Erythroblast (primary cell): ENCODE measurements around the gene IFITM5.

Source experiments
- DNase-seq, 2 experiments: peaks; one replicate each; lab custom pipeline; 2025; lab: John Stamatoyannopoulos, UW
- GATA1 ChIP-seq: IDR thresholded peaks from 2 replicates; pipeline ENCODE4 v1.6.1; 2011; ENCODE audit warnings: low read depth, mild to moderate bottlenecking, control low read depth, low read length, moderate library complexity
- POLR2A ChIP-seq: IDR thresholded peaks from 2 replicates; pipeline ENCODE4 v1.6.1; 2011; ENCODE audit warnings: mild to moderate bottlenecking, low read length

The IFITM5 gene

DNA sequence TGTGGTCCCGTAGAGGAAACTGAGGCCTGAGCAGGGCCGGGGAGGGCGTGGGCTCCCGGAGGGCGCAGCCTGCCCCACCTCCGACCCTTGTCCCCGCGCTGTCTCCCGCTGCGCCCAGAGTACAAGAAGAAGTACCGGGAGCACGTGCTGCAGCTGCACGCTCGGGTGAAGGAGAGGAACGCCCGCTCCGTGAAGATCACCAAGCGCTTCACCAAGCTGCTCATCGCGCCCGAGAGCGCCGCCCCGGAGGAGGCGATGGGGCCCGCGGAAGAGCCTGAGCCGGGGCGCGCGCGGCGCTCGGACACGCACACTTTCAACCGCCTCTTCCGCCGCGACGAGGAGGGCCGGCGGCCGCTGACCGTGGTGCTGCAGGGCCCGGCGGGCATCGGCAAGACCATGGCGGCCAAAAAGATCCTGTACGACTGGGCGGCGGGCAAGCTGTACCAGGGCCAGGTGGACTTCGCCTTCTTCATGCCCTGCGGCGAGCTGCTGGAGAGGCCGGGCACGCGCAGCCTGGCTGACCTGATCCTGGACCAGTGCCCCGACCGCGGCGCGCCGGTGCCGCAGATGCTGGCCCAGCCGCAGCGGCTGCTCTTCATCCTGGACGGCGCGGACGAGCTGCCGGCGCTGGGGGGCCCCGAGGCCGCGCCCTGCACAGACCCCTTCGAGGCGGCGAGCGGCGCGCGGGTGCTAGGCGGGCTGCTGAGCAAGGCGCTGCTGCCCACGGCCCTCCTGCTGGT, 19.2 kb downstream of the IFITM5 start:
- DNase-seq, result peak in 1 of 2 experiments; percentile 23

DNA sequence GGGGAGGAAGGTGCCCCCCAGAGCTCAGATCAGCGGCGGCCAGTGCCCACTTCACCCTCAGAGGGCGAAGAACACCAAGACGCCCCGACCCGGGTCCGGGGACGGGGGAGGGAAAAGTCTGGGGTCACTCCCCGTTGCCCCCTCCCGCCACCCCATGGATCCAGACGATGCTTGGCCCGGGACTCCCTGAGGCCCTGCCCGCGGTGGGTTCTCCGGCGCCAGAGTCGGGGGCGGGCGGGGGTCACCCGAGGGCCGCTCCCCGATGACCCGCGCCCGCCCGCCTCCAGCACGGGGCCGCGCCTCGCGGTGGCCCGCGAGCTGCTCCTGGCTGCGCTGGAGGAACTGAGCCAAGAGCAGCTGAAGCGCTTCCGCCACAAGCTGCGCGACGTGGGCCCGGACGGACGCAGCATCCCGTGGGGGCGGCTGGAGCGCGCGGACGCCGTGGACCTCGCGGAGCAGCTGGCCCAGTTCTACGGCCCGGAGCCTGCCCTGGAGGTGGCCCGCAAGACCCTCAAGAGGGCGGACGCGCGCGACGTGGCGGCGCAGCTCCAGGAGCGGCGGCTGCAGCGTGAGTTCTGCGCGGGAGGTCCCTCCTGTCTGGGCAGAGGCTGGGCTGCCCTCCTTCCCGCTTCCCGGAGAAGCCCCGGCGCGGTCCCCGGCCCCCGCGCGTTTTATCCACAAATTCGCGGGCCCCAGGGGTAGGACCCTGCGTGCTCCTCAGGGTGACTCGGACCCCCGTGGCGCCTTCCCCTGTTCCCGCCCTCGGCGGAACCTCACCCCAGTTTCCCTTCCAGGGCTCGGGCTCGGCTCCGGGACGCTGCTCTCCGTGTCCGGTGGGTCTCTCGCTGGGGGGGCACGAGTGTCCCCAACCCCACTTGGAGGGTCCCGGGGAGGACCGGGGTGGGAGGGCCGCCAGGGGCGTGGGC, 20.0 kb downstream of the IFITM5 start:
- TF ChIP-seq GATA1, result no peak
- TF ChIP-seq POLR2A, result no peak
- DNase-seq, result no peak

More for the DNA sequence above, 19.2 kb downstream of the IFITM5 start:
- TF ChIP-seq POLR2A, result no peak
- TF ChIP-seq GATA1, result no peak

DNA sequence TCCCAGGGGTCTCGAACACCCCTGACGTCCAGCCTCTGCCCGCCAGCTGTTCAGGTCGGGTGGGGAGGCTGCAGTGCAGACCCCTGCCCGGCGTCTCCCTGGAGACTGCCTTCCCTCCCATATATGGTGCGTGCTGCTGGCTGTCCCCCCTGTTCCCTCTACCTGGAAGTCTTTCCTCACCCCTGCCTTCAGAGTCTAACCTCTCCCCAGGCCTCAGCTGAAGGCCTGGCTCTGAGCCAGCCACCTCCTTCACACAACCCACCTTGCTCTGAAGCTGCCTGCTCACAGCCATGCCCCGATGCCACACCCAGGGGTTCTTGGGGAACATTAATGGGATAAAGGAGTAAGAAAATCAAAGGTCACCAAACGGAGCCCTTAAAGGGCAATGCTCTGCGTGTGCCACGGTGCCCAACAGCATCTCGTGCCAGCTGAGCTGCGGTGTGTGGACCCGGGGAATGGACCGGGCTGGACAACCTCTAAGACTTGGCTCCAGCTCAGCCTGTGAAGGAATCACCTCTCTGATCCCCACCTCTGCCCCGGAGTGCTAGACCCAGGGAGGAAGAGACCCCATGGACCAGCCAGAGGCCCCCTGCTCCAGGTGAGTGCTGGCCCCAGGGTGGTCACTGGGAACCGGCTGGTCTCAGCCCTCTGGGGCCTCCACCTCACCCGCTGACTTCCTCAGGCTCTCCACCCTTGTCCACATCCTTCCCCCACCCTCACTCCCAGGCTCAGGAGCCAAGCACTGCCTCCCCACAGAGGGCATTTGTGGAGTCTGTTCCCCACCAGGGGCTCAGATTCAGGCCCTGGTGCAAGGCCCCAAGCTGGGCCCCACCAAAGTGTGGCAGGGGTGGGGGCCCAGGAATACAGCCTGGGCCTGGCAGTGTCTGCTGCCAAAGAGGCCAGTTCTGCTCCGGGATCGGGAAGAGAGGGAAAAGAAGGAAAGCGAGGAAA, 21.1 kb downstream of the IFITM5 start, which contains the start of gene NLRP6:
NLRP6 (plus strand) TSS at position 407 of the 951 bp plus-strand sequence; CDS start at position 570, 163 bp downstream.
- TF ChIP-seq POLR2A (no peak), GATA1 (no peak)
- DNase-seq, result no peak

DNA sequence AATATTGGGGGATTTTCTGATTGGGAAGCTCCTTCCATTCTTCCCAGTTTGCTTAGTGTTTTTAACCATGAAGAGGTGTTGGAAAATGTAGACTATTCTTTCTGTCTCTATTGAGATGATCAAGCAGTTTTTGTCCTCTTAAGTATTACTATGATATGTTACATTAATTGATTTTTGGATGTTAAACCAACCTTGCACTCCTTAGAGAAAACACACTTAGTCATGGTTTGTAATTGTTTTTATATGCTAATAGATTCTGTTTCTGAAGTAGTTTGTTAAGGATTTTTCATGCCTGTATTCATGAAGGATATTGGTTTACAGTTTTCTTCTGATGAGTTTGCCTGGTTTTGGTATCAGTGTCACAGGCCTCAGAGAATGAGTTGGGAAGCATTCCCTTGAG, 23.1 kb downstream of the IFITM5 start:
- TF ChIP-seq POLR2A (no peak), GATA1 (no peak)

DNA sequence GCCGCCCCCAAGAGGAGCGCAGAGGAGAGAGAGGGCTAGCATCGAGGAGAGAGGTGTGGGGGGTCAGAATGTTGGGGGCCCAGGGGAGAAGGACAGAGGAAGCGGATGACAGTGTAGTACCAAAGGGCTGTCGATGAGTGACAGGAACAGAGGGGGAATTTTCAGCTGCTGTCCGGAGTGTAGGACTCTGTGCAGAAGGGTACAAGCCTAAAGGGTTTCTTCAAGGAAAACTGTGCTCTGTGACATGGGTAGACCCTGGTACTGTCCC, 26.5 kb downstream of the IFITM5 start:
- no peak for TF ChIP-seq POLR2A
- TF ChIP-seq GATA1, result no peak
- DNase-seq, result no peak

More for the DNA sequence above, 23.1 kb downstream of the IFITM5 start:
- DNase-seq, result no peak

DNA sequence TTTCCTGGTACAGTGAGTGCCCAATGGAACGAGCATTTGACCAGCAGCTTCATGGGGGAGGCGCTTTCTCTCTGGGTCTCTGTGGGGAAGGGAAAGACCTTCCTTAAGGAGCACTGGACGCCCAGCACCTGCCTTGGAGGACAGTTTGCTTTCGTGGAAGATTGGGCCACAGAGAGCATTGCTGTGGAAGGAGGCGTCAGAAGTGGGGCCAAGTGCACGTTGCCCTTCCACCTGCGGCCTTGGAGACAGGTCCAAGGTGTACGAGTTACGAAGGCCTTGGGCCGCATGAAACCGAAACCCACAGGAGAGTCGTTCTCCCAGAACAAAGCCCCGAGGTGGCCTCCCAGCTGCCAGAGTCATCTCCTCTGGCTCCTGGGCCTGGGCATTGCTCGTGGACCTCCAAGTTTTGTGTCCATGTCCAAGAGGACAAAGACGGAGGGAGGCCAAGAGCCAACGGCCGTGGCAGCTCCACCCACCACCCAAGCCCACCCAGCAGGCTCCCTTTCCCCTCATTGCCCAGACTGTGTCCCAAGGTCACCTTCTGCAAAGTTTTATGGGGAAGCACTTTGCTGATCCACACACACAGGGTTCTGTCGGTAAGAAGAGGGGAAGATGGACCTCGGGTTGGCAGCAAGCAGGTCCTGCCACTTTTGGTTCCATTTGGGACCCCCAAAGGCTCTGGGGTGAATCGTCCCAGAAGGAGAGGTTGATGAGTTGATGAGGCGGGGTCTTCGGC, 27.0 kb downstream of the IFITM5 start:
- DNase-seq, result no peak
- TF ChIP-seq POLR2A (no peak), GATA1 (no peak)

DNA sequence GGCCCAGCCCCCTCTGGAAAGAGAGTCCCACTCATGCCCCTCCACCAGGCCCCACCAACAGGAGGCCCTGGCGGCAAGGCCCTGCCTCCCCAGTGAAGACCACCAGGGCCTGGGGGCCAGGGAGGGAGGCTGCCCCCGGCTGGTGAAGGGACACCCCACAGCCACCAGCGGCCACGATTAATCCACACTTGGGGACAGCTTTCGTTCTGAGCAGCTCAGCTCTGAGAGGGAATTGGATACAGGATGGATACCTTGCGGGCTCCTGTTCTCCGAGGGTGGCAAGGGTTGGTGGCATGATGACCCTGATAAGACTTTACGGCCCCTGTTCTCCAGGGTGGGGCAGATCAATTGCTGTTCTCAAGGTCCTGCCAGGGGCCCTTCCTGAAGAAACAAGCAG, 28.0 kb downstream of the IFITM5 start:
- no peak for TF ChIP-seq GATA1
- no peak for TF ChIP-seq POLR2A
- no peak for DNase-seq

DNA sequence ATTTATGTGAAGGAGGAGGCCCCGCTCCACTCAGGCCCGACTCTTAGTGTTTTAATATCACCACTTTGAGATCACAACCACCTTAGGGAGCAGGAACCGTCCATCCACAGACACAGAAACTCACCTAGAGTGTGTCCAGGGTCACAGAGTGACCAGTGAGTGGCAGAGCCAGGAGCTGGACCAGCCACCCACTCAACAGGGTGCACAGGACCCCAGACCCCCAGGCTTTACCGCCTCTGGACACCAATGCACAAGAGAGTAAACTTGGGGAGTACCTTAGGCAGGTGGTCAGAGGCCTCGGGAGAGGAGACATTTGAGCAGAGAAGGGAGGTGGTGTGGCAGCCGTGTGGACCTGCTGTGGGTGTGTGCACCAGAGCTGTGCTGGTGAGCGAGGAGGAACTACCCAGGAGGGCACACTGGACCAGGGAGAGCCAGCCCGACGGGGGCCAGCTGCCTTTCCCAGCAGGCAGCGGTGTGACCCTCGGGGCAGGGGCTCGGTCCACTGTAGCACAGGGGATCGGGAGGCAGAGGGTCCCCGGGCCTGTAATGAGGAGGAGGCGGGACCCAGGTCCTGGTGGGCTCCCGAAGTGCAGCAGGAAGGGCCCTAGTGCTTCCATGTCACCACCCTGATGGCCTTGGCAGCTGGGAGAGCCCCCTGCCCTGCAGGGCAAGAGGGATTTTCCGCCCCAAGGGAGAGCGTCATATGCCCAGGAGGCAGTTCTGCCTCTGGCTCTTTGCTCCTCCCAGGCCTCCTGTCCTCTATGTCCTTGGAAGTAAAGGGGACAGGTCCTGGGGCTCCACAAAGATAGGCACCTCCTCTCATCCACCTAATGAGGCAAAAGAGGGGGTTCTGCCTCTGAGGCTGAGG, 28.6 kb downstream of the IFITM5 start:
- no peak for DNase-seq
- TF ChIP-seq POLR2A, result no peak
- TF ChIP-seq GATA1, result no peak

DNA sequence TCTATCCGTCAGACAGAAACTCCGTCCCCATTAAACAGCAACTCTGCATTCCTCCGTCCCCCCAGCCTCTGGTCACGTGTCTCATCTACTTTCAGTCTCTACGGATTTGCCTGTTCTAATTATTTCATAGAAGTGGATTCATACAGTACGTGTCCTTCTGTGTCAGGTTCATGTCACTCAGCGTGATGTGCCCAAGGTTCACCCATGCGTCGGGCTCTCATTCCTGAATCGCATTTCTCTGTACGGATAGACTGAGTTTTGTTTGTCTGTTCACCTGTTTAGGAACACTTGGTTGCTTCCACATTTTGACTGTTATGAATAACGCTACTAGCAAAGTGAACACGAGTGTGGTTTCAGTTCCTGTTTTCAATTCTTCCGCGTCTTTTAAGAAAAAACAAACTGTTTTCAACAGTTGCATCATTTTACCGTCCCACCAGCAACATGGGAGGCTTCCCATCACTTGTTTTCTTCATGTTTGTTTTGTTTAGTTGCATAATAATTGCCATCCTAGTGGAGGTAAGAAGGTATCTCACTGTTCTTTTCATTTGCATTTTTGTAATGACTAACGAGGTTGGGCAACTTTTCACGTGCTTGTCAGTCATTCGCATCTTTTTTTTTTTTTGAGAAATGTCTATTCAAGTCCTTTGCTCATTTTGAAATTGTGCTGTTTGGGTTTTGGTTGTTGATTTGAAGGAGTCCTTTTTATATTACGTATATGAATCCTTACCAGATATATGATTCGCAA, 30.0 kb downstream of the IFITM5 start:
- peak; percentile 74 to 86 for DNase-seq
- TF ChIP-seq GATA1 (no peak), POLR2A (peak; percentile 59)

DNA sequence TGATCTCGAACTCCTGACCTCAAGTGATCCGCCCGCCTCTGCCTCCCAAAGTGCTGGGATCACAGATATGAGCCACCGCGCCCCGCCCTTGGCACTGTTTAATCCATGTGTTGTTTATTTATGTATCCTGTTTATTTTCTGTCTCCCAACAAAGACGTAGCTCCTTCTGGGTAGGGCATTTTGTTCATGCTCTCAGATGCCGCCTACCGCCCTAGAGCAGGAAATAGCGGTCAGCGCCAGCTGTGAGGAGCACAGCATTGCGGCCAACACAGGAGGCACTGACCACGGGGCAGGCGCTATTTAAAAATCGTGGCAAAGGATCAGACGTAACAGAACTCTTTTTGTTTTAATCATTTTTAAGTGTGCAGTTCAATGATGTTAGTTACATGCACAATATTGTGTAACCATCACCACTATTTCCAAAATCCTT, 30.6 kb downstream of the IFITM5 start:
- peak; percentile 86 for DNase-seq

DNA sequence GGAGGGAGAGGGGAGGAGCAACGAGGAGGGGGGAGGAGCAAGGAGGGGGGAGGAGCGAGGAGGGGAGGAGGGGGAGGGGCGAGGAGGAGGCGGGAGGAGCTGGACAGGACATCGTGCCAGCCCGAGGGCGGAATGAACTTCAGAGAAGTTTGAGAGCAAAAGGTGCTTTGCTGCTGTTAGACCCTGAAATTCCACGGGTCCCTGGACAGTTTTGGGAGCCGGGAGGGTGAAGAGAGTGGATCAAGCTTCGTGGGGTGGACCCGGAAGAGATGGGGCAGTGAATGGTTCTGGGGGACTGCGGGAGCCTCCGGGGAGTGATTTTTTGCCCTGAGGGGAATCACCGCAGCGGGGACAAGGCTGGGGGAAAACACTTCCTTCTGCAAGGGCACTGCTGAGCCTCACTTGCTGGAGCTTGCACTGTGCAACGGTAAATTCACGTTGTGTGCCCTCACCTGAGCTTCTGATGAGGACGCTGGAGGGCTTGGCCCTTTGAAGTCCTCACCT, 31.8 kb downstream of the IFITM5 start:
- peak; percentile 10 for TF ChIP-seq POLR2A
- no peak for TF ChIP-seq GATA1
- peak; percentile 64 to 74 for DNase-seq
